ENCODE measurements around the gene ZNF764. TPM values are rescaled to one million over a fixed set of nuclear protein-coding genes. Genes with fewer than 3 reads are reported as not detected.

ZNF764 gene
- polyA plus RNA-seq, 3 donors, result 0.94 to 4.6 (median 1.0) TPM

GRCh38 chr16:30574678-30575077 is 16.5 kb upstream of the ZNF764 start:
- no peak overlapping the region for H3K4me3 Mint-ChIP-seq
- intact Hi-C loops (cut with micrococcal nuclease), result loop anchor here (5.0 kb wide), 2 partner anchors 37 to 83 kb away; partner anchors contain the start of gene FBRS (in 1 of the 2)

More at GRCh38 chr16:30574678-30575077, 16.5 kb upstream of the ZNF764 start:
- peak overlapping the region in 2 of 7 donors; percentile 7 to 38 for H3K27ac Mint-ChIP-seq
- peaks cover 0 to 1% (median 1%) of the 10 kb centered on the region in 3 donors for H3K27me3 Mint-ChIP-seq (ENCODE audit: low read depth in 3 of 3)
- no peaks in the 10 kb centered on the region for H3K27me3 ChIP-seq (ENCODE audit: control insufficient read depth in 2 of 2, insufficient read depth in 2 of 2, low read length in 2 of 2)
- H3K27ac ChIP-seq (ENCODE audit: low read depth in 1 of 2, low read length in 2 of 2), result no peak overlapping the region
- peaks cover 13 to 22% of the 10 kb centered on the region in 2 donors for H3K36me3 ChIP-seq (replicated peaks in 1 of 2; ENCODE audit: control insufficient read depth in 1 of 2, insufficient read depth in 2 of 2, low read length in 2 of 2)
- 100% methylated on average over 1 of the region's 1 CpG for WGBS (ENCODE audit: insufficient coverage)
- H3K9me3 ChIP-seq (replicated peaks in 1 of 2; ENCODE audit: control insufficient read depth in 1 of 2, insufficient read depth in 1 of 2, low read length in 2 of 2), result no peaks in the 10 kb centered on the region
- no peak for TF ChIP-seq CTCF (IDR thresholded peaks at IDR 0.05)
- H3K4me1 ChIP-seq (ENCODE audit: control insufficient read depth in 1 of 2, insufficient read depth in 2 of 2, low read length in 2 of 2), result peaks cover 25 to 38% of the 10 kb centered on the region in 2 donors
- no peak overlapping the region for H3K4me2 ChIP-seq (replicated peaks; ENCODE audit: extremely low read depth, low read length, poor library complexity, severe bottlenecking)
- peaks cover 24% of the 10 kb centered on the region for H3K79me2 ChIP-seq (ENCODE audit: insufficient read depth, low read length)
- H3K36me3 Mint-ChIP-seq, result peaks cover 7 to 21% of the 10 kb centered on the region in 2 donors
- no peaks in the 10 kb centered on the region for H3K9me3 Mint-ChIP-seq
- DNase-seq, result no peak
- no peak overlapping the region for H2AFZ ChIP-seq (ENCODE audit: insufficient read depth, low read depth, low read length, poor library complexity, severe bottlenecking)
- no peaks in the 10 kb centered on the region for H4K20me1 ChIP-seq (ENCODE audit: insufficient read depth, low read length)
- no peak overlapping the region for H3K9ac ChIP-seq (ENCODE audit: insufficient read depth, low read length, poor library complexity, severe bottlenecking)
- H3K4me3 ChIP-seq (replicated peaks in 1 of 3; ENCODE audit: low read depth in 2 of 3, low read length in 3 of 3), result no peak overlapping the region
- H3K4me1 Mint-ChIP-seq, result peaks cover 30% of the 10 kb centered on the region

Data from CD14-positive monocyte (primary cell).